OCI-LY1 (cell line): ENCODE measurements around the gene LIAS.

Source experiments
- EZH2 ChIP-seq: fragments of 200-600 bp; sonication (generic), shearing (Covaris generic); IDR thresholded peaks from 2 replicates; pipeline ENCODE4 v1.8.0; 2017; ENCODE audit warnings: borderline replicate concordance, mixed run types, mild to moderate bottlenecking, antibody characterized with exemption, low read length, moderate library complexity, mixed read lengths
- TF ChIP-seq, protein P1 (sequence below): fragments of 200-600 bp; sonication (generic), shearing (Covaris generic); IDR thresholded peaks from 2 replicates; pipeline ENCODE4 v1.5.1; 2017; ENCODE audit warnings: mild to moderate bottlenecking, antibody characterized with exemption, low read length, moderate library complexity, mixed read lengths

DNA sequence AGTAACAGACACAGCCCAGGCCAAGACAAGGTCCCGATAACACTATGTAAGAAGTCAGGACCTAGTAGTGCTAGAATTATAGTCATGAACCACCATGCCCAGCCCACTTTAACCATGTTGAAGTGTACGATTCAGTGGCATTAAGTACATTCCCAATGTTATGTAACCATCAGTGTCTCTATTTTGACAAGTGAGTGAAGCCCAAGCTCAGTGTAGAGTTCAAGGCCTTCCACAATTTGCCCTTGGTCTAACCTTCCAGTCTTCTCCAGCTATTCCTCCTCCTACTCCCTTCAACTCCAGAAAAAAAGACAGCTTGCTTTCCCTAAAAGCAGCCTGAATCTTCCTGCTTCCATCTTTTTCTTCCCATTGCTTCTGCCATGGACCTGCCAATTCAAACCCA lies 31.5 kb downstream of the LIAS start:
- no peak for TF ChIP-seq EZH2
- TF ChIP-seq, protein P1, sequence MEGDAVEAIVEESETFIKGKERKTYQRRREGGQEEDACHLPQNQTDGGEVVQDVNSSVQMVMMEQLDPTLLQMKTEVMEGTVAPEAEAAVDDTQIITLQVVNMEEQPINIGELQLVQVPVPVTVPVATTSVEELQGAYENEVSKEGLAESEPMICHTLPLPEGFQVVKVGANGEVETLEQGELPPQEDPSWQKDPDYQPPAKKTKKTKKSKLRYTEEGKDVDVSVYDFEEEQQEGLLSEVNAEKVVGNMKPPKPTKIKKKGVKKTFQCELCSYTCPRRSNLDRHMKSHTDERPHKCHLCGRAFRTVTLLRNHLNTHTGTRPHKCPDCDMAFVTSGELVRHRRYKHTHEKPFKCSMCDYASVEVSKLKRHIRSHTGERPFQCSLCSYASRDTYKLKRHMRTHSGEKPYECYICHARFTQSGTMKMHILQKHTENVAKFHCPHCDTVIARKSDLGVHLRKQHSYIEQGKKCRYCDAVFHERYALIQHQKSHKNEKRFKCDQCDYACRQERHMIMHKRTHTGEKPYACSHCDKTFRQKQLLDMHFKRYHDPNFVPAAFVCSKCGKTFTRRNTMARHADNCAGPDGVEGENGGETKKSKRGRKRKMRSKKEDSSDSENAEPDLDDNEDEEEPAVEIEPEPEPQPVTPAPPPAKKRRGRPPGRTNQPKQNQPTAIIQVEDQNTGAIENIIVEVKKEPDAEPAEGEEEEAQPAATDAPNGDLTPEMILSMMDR: no peak
